GM18907 (cell line): ENCODE results near the gene SPATA31C1.
"Not testable (repeated sequence)": the region's sequence is repeated elsewhere in the genome, so short reads cannot be mapped to it uniquely, and the experiment has no call there.

ENCODE experiments used
- ATAC-seq: cut with Tn5 transposase; IDR thresholded peaks from one replicate; pipeline ENCODE4 v1.9.1; 2021; ENCODE audit warnings: mild to moderate bottlenecking, moderate library complexity; ENCODE audit not compliant: unreplicated experiment

Gene SPATA31C1

GRCh38 chr9:87886210-87886932, 31.4 kb upstream of the SPATA31C1 start:
- ATAC-seq: no peak

DNA sequence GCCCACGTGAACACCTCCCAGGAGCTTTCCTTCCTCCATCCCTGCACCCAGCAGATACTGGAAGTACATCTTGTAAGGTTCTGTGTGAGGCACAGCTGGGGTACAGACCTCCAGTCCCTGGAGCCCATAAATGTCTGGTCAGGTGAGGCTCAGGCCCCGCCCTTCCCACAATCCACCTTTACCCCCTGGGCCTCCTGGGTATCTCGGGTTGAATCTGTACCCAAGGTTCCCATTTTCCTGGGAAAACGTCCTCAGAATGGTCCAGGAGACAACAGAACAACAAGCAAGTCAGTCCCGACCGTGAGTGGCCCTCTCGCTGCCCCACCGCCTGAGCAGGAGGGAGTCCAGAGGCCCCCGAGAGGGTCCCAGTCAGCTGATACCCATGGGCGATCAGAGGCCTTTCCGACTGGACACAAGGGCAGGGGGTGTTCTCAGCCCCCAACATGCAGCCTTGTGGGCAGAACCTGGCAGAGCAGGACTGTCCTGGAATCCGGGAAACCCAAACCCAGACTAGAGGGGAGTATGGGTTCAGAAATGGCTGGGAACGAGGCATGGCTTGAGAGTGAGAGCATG, 30.7 kb upstream of the SPATA31C1 start:
- no peak for ATAC-seq

- ATAC-seq: no peak
Measured at GRCh38 chr9:87887661-87888480, 29.9 kb upstream of the SPATA31C1 start.

DNA sequence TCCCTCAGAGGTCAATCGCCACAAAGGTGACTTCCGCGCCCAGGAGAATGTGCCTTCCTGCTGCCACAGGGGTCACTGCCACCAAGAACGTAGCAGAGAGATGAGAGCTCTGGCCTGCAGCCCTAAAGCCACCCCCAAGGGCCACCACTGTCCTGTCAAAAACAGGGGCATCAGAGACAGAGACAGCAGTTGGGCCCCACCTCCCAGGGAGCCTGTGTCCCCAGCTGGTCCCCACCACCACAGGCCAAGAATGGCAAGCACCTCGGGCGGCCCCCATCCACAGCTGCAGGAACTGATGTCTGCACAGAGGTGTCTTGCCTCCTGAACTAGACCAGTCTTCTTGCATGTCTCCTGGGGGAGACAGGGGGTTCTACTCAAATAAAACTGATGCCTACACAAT, 29.3 kb upstream of the SPATA31C1 start:
- ATAC-seq: no peak

DNA sequence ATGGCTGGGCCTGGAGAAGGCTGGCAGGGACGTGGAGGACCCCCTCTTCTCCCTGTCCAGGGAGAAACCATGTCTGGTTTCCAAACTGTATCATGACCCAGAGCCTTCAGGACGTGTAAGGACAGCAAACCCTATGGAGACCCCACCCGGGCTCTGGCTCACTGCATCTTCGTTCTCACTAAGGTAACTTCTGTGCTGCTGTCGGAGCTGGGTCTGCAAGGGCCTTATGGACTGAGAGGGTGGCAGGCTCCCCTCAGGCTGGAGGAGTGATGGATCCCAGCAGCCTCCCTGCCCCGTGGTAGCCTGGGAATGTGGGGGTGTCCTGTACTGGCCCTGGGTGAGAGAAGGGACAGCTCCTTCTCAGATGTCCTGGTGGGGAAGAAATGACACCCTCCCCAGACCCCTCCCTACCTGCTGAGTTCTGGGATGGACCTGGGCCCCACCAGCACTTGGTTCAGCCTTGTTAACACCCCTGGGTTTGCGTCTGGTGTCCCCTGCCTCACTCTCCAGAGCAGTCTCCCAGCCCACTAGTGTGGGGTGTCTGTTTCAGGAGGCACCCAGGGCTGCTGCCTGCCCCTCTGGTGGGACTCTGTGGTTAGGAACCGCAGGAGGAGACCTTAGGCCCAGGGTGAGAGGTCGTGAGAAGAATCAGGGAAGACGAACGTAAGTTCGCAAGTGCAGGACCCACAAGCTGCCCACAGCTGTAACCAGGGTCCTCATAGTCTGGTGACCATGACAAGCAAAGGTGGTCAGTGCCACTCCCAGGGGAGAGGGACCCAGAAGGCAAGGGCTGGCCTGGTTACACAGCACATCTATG, 28.5 kb upstream of the SPATA31C1 start:
- no peak for ATAC-seq

DNA sequence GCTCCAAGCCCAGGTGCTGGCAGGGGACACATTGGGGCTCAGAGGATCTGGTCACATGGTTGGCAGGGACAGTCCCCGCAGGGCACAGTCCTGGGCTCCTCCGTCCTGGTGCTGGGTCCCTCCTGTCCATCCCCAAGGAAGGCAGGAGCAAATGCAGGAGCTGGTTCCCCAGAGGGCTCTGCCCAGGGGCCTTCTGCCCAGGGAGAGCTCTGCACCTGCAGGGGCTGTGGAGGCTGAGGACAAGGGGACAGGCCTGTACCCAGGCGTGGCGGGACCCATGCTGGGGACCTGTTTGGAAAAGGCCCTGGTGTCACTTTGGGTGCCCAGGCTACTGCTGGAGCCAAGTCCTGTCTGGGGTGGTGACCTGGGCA, 27.9 kb upstream of the SPATA31C1 start:
- ATAC-seq: no peak

DNA sequence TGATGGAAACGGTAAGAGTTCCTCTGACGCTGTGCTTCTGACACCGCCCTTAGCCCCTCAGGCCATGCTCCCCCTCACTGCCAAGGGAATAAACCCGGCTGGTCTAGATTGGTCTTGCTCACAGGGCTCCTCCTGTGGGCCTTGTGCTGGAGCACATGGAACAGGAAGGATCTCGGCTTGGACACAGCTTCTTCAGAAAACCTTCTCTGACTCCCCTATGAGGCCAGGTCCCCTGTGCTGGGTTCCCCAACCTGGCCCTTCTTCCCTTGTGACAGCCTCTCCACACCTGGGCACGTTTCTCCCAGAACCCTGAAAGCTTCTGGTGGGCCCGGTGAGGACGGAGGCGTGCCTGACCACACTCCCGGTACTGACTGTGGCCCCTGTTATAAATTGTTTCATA, 26.9 kb upstream of the SPATA31C1 start:
- no peak for ATAC-seq

DNA sequence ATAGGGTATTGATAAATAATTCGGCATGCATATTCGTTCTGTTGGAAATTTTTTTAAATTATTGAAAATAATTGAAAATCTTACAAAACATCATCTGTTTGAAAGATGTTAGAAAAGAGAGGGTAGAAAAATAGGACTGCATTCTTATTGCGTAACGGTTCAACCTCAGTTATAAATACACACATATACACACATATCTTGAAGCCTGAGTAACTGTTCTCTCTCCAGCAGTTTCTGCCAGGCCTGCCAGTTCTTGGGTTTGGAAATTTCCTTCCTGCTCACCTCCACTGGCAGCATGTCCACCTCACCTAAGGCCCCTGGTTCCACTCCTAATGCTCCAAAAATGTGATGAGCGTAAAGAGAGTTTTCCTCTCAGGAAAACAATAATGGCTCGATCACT, 26.0 kb upstream of the SPATA31C1 start:
- ATAC-seq: no peak

DNA sequence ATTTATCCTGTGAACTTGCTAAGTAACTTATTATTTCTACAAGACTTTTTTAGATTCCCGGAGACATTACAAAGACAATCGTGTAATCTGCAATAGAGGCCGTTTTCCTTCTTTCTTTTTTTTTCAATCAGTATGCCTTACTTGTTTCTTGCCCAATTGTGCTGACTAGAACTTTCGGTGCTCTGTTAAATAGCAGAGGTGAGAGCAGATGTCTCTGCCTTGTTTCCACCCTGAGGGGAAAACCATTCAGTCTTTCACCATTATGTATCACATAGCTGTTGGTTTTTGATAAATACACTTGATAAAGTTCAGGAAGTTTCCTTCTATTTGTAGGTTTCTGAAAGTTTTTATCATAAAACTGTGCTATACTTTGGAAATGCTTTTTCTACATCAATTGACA, 24.8 kb upstream of the SPATA31C1 start:
- ATAC-seq: no peak

DNA sequence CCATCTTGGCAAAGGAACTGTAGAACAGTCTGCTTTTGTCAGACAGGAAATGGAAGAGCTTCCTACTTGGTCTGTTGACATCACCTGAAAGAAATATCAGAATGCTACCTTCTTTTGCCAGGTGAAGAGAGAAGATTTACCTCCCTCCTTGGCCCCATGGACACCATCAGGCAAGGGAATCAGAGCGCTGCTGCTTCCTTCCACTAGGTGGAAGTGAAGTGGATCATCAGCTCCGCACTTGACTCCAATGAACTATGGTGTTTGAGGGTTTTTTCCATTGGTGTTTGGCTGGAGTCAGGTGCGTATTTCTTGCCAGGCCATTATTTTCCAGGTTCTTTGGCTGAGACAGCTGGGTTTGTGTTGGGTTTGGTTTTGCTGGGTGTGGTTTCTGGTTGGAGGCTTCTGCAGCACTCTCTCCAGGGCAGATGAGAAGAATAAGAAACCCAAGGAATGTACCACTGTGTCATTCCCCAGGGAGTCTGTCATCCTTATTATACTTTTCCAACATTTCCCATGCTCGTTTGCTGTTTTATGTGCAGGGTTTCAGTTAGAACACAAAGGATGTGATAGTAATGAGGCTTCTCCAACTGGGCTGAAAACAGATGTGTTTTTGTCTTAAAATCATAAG, 22.6 kb upstream of the SPATA31C1 start:
- no peak for ATAC-seq

DNA sequence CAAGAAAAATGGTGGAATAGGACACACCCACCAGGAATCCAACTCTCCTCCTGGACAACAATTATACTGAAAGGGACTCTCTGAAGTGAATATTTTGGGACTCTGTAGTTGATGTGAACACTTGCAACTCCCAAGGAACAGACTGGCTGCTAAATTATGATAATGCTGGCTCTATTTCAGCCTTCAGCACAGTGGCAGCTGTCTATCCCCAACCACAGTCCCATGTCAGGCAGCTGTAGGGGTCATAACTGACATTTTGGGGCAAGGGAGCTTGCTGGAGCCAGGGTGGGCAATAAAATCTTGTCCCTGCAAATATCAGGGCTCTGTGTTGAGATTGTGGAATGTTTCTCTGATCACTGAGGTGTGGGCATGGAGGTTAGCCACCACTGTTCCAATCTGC, 20.9 kb upstream of the SPATA31C1 start:
- ATAC-seq: no peak

DNA sequence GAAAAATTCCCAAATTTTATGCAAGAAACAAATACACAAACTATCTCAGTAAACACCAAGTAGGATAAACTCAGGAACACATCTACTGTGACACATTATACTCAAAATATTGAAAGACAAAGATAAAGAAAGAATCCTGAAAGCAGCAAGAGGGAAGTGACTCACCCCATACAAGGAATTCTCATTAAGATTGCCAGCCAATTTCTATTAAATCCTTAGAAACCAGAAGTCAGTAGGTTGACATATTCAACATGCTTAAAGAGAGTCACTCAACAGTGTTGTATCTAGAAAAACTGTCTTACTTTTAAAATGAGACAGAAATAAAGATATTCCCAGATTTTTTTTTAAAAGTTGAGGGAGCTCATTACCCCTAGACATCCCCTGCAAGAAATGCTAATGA, 19.6 kb upstream of the SPATA31C1 start:
- ATAC-seq: no peak

DNA sequence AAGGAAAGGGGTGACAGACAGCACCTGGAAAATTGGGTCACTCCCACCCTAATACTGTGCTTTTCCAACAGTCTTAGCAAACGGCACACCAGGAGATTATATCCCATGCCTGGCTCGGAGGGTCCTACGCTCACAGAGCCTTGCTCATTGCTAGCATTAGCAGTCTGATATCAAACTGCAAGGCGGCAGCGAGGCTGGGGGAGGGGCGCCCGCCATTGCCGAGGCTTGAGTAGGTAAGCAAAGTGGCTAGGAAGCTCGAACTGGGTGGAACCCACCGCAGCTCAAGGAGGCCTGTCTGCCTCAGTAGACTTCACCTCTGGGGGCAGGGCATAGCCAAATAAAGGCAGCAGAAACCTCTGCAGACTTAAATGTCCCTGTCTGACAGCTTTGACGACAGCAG, 15.4 kb upstream of the SPATA31C1 start:
- ATAC-seq: not testable (repeated sequence)

GRCh38 chr9:87909310-87910041, 8.3 kb upstream of the SPATA31C1 start:
- ATAC-seq: no peak

GRCh38 chr9:87910821-87911220, 6.9 kb upstream of the SPATA31C1 start:
- no peak for ATAC-seq

- ATAC-seq: not testable (repeated sequence)
Measured at GRCh38 chr9:87919013-87919412, 1.3 kb downstream of the SPATA31C1 start.

- not testable (repeated sequence) for ATAC-seq
Measured at GRCh38 chr9:87921561-87921960, 3.8 kb downstream of the SPATA31C1 start.

DNA sequence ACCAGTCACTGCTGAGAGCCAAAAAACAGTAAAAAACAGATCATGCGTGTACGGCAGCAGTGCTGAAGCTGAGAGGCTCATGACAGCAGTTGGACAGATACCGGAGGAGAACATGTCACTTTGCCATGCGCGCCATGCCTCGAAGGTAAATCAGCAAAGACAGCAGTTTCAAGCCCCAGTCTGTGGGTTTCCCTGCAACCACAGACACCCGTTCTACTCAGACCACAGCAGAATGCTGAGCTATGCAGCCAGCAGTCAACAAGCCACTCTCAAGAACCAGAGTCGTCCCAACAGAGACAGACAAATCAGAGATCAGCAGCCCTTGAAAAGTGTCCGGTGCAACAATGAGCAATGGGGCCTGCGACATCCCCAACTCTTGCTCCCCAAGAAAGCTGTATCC, 5.2 kb downstream of the SPATA31C1 start:
- ATAC-seq: not testable (repeated sequence)

GRCh38 chr9:87924851-87925250, 7.1 kb downstream of the SPATA31C1 start:
- not testable (repeated sequence) for ATAC-seq

GRCh38 chr9:87929152-87929551, 11.4 kb downstream of the SPATA31C1 start:
- not testable (repeated sequence) for ATAC-seq
